GM12878 (cell line): Measurements from ENCODE around the gene CCDC134.

Experiments
- ETV6 ChIP-seq, 2 experiments: fragments of 450-650 bp in 1 of 2; IDR thresholded peaks in 1 of 2; conservative IDR thresholded peaks in 1 of 2; 2 replicates each; pipeline ENCODE4 v1.6.1; 2014; ENCODE audit warnings: antibody characterized with exemption in 1 of 2, borderline replicate concordance in 1 of 2, low read depth in 1 of 2, mild to moderate bottlenecking in 1 of 2, moderate library complexity in 1 of 2
- SMAD1 ChIP-seq: fragments of 450-650 bp; IDR thresholded peaks from 2 replicates; pipeline ENCODE4 v1.6.1; 2018; ENCODE audit warnings: mild to moderate bottlenecking, low read depth; ENCODE audit not compliant: partially characterized antibody

DNA sequence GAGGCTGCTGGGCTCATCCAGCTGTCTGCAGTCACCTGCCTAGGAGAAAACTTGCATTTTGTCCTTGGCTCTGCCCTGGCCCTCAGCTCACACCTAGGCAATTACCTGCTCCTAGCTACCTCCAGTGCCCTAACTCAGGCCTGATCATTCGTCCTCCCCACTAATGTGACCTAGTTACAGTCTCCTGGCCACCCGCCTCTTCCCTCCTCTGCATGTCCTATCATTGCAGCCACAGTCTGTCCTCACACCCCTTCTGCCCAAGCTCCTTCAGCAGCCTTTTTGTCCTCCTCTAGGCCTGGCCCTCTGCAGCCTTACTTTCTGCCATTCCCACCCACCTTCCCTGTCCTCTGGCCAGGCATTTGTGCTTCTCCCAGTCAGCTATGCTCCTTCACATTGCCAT lies 17.7 kb upstream of the CCDC134 start:
- no peak for TF ChIP-seq SMAD1
- TF ChIP-seq ETV6 (conservative IDR thresholded peaks at IDR 0.05 in 1 of 2, IDR thresholded peaks at IDR 0.05 in 1 of 2; ENCODE audit: borderline replicate concordance in 1 of 2, low read depth in 1 of 2): no peak
